WI38 (cell line): Measurements from ENCODE around the gene FBXO33.
A peak's percentile ranks its signal among the peaks of the same experiment; 100 is the strongest.

Experiments used
- H3K4me3 ChIP-seq: 2 replicates; pipeline ENCODE4 v1.5.1; 2011; ENCODE audit warnings: low read depth, mild to moderate bottlenecking, control low read depth, low read length
- CTCF ChIP-seq: IDR thresholded peaks from 2 replicates; pipeline ENCODE4 v1.5.1; 2012; ENCODE audit warnings: low read depth, mild to moderate bottlenecking, control low read depth, low read length

Gene FBXO33

GRCh38 chr14:39441805-39442204, 9.6 kb upstream of the FBXO33 start:
- TF ChIP-seq CTCF = no peak

GRCh38 chr14:39440975-39441374, 8.7 kb upstream of the FBXO33 start:
- H3K4me3 ChIP-seq = no peak overlapping the region

More at GRCh38 chr14:39441805-39442204, 9.6 kb upstream of the FBXO33 start:
- no peak overlapping the region for H3K4me3 ChIP-seq

GRCh38 chr14:39435241-39435640, 3.0 kb upstream of the FBXO33 start:
- H3K4me3 ChIP-seq = no peak overlapping the region
- no peak for TF ChIP-seq CTCF

More at GRCh38 chr14:39440975-39441374, 8.7 kb upstream of the FBXO33 start:
- TF ChIP-seq CTCF = no peak

DNA sequence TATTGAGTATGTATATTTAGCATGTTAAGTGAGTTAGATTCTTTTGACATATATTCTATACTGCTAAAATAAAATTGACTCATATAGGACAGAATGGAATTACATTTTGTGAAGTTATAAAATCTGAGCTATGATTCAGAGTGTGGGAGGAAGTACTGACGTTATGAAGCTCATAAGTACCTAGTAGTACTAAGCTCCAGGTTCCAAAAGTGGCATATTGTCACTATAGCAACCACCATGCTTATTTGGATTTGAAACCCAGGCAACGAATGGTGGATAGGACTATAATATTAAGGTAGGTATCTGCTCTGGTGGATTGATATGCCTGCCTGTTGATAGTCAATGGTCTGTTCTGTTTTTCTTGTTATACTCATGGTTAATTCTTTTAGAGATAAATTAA, 2.2 kb upstream of the FBXO33 start:
- no peak for TF ChIP-seq CTCF
- no peak overlapping the region for H3K4me3 ChIP-seq

GRCh38 chr14:39433452-39433813, 1.2 kb upstream of the FBXO33 start:
- no peak for TF ChIP-seq CTCF

DNA sequence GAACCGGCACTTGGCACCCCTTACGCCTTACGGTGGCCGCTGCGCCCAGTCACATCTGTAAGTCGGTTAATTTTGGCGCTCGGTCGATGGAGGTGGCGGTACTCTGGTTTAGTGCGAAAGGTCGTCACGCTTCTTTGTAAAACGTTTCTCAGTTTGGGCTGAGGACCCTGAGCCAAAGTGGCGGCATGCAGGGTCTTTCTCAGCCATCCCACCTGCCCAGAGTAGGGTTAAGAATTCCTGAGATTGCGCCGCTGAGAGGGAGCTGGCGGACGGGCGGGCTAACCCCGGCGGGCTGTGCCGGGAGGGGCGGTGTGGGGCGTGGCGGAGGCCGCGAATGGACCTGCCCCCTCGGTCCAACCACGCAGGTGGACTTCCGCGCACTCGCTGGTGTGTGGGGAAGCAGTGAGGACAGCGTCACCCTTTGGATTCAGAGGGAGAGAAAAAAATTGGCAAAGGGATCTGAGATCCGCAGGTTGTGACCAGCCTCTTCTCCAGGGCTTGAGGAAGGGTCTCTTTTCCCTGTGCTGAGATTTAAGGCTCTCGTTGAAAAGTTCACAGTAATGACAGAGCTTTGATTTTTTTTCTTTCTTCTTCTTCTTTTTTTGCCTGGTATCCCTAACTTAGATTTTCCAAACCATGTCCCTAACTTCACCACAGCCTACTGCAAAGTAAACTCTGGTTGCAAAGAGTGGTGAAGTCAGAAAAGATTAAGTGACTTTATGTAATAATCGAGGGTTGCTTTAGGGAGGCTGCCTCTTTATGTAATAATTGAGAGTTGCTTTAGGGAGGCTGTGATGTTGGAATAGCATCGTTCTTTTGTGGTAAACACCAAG, 602 bp upstream of the FBXO33 start:
- H3K4me3 ChIP-seq = peak overlapping the region; percentile 90
- TF ChIP-seq CTCF = no peak

More at GRCh38 chr14:39433452-39433813, 1.2 kb upstream of the FBXO33 start:
- H3K4me3 ChIP-seq = peak overlapping the region; percentile 90

DNA sequence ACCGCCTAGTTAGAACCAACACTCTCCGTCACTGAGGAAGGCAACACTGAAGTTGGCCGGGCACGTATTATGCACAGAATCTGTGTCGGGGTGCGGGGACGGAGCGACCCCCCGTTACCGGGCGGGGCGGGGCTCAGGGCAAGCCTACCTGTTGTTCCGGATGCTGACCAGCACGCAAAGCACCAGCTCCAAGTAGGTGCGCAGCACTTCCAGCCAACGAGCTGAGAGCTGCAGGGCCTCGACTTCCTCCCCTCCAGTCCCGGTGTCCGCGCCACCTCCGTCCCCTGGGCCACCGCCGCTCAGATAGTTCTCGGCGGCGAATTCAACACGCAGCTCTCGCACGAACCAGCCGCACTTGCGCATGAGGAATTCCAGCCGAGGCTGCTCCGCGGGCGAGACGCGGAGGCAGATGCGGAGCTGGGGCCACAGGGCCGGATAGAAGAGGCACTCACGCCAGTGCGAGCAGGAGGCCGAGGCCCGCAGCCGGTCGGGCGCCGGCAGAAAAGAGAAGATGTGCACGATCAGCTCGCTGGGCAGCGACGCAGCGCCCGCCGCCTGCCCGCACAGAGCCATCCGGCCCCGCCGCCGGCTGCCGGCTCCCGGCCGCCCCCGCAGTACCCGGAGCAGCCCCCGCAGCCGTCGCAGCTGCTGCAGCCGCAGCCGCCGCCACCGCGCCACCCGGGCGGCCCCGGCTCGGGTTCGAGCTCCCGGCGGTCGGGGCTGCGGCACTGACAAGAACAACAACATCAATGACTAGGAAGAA, 636 bp downstream of the FBXO33 start:
- peak overlapping the region; percentile 90 for H3K4me3 ChIP-seq
- no peak for TF ChIP-seq CTCF
